ENCODE measurements around the gene AGAP4. TPM values are rescaled to one million over a fixed set of nuclear protein-coding genes. Genes with fewer than 3 reads are reported as not detected.
"Not testable (repeated sequence)": the region's sequence is repeated elsewhere in the genome, so short reads cannot be mapped to it uniquely, and the experiment has no call there.

Gene AGAP4
- polyA plus RNA-seq, 3 donors = 0.22 to 21.6 (median 0.47) TPM

GRCh38 chr10:45865404-45865803 is 18.1 kb upstream of the AGAP4 start:
- H3K27me3 ChIP-seq (ENCODE audit: control insufficient read depth in 2 of 2, insufficient read depth in 2 of 2, low read length in 2 of 2); H3K27ac ChIP-seq (ENCODE audit: low read depth in 1 of 2, low read length in 2 of 2); H3K4me2 ChIP-seq (replicated peaks; ENCODE audit: extremely low read depth, low read length, poor library complexity, severe bottlenecking); H3K4me1 Mint-ChIP-seq; H4K20me1 ChIP-seq (ENCODE audit: insufficient read depth, low read length); H3K9me3 ChIP-seq (replicated peaks in 1 of 2; ENCODE audit: control insufficient read depth in 1 of 2, insufficient read depth in 1 of 2, low read length in 2 of 2); H3K4me1 ChIP-seq (ENCODE audit: control insufficient read depth in 1 of 2, insufficient read depth in 2 of 2, low read length in 2 of 2); H2AFZ ChIP-seq (ENCODE audit: insufficient read depth, low read depth, low read length, poor library complexity, severe bottlenecking); H3K27ac Mint-ChIP-seq; H3K79me2 ChIP-seq (ENCODE audit: insufficient read depth, low read length); H3K9ac ChIP-seq (ENCODE audit: insufficient read depth, low read length, poor library complexity, severe bottlenecking); H3K4me3 Mint-ChIP-seq; H3K4me3 ChIP-seq (replicated peaks in 1 of 3; ENCODE audit: low read depth in 2 of 3, low read length in 3 of 3); DNase-seq; intact Hi-C loops (cut with micrococcal nuclease); H3K36me3 ChIP-seq (replicated peaks in 1 of 2; ENCODE audit: control insufficient read depth in 1 of 2, insufficient read depth in 2 of 2, low read length in 2 of 2); H3K9me3 Mint-ChIP-seq; H3K27me3 Mint-ChIP-seq (ENCODE audit: low read depth in 3 of 3): not testable (repeated sequence)
- peaks cover 10 to 13% of the 10 kb centered on the region in 2 donors for H3K36me3 Mint-ChIP-seq
- 100% methylated on average over 13 of the region's 33 CpGs for WGBS (ENCODE audit: insufficient coverage)

GRCh38 chr10:45864264-45864663 is 17.0 kb upstream of the AGAP4 start:
- no CpG with 5 or more reads among the region's 3 CpGs for WGBS (ENCODE audit: insufficient coverage)
- H3K36me3 Mint-ChIP-seq = peaks cover 11 to 18% of the 10 kb centered on the region in 2 donors
- not testable (repeated sequence) for H3K4me1 ChIP-seq (ENCODE audit: control insufficient read depth in 1 of 2, insufficient read depth in 2 of 2, low read length in 2 of 2)

GRCh38 chr10:45863632-45864031 is 16.3 kb upstream of the AGAP4 start:
- H3K4me2 ChIP-seq (replicated peaks; ENCODE audit: extremely low read depth, low read length, poor library complexity, severe bottlenecking); H3K9me3 ChIP-seq (replicated peaks in 1 of 2; ENCODE audit: control insufficient read depth in 1 of 2, insufficient read depth in 1 of 2, low read length in 2 of 2); H2AFZ ChIP-seq (ENCODE audit: insufficient read depth, low read depth, low read length, poor library complexity, severe bottlenecking); H3K79me2 ChIP-seq (ENCODE audit: insufficient read depth, low read length); H3K36me3 ChIP-seq (replicated peaks in 1 of 2; ENCODE audit: control insufficient read depth in 1 of 2, insufficient read depth in 2 of 2, low read length in 2 of 2); H3K4me1 ChIP-seq (ENCODE audit: control insufficient read depth in 1 of 2, insufficient read depth in 2 of 2, low read length in 2 of 2); H4K20me1 ChIP-seq (ENCODE audit: insufficient read depth, low read length); intact Hi-C loops (cut with micrococcal nuclease); H3K27ac ChIP-seq (ENCODE audit: low read depth in 1 of 2, low read length in 2 of 2); H3K4me3 Mint-ChIP-seq; H3K4me3 ChIP-seq (replicated peaks in 1 of 3; ENCODE audit: low read depth in 2 of 3, low read length in 3 of 3); H3K27ac Mint-ChIP-seq; H3K4me1 Mint-ChIP-seq; H3K27me3 Mint-ChIP-seq (ENCODE audit: low read depth in 3 of 3); H3K9me3 Mint-ChIP-seq; H3K27me3 ChIP-seq (ENCODE audit: control insufficient read depth in 2 of 2, insufficient read depth in 2 of 2, low read length in 2 of 2); DNase-seq; H3K9ac ChIP-seq (ENCODE audit: insufficient read depth, low read length, poor library complexity, severe bottlenecking): not testable (repeated sequence)
- WGBS (ENCODE audit: insufficient coverage) = no CpG with 5 or more reads among the region's 2 CpGs
- H3K36me3 Mint-ChIP-seq = peaks cover 11 to 18% of the 10 kb centered on the region in 2 donors

More at GRCh38 chr10:45864264-45864663, 17.0 kb upstream of the AGAP4 start:
- H3K4me3 Mint-ChIP-seq; H3K36me3 ChIP-seq (replicated peaks in 1 of 2; ENCODE audit: control insufficient read depth in 1 of 2, insufficient read depth in 2 of 2, low read length in 2 of 2); H3K27ac Mint-ChIP-seq; DNase-seq; H3K27me3 ChIP-seq (ENCODE audit: control insufficient read depth in 2 of 2, insufficient read depth in 2 of 2, low read length in 2 of 2); H2AFZ ChIP-seq (ENCODE audit: insufficient read depth, low read depth, low read length, poor library complexity, severe bottlenecking); H3K79me2 ChIP-seq (ENCODE audit: insufficient read depth, low read length); H3K4me1 Mint-ChIP-seq; H3K4me2 ChIP-seq (replicated peaks; ENCODE audit: extremely low read depth, low read length, poor library complexity, severe bottlenecking); H4K20me1 ChIP-seq (ENCODE audit: insufficient read depth, low read length); H3K9ac ChIP-seq (ENCODE audit: insufficient read depth, low read length, poor library complexity, severe bottlenecking); H3K9me3 ChIP-seq (replicated peaks in 1 of 2; ENCODE audit: control insufficient read depth in 1 of 2, insufficient read depth in 1 of 2, low read length in 2 of 2); H3K27me3 Mint-ChIP-seq (ENCODE audit: low read depth in 3 of 3); H3K27ac ChIP-seq (ENCODE audit: low read depth in 1 of 2, low read length in 2 of 2); H3K9me3 Mint-ChIP-seq; intact Hi-C loops (cut with micrococcal nuclease); H3K4me3 ChIP-seq (replicated peaks in 1 of 3; ENCODE audit: low read depth in 2 of 3, low read length in 3 of 3): not testable (repeated sequence)

- H3K9me3 ChIP-seq (replicated peaks in 1 of 2; ENCODE audit: control insufficient read depth in 1 of 2, insufficient read depth in 1 of 2, low read length in 2 of 2); H3K4me2 ChIP-seq (replicated peaks; ENCODE audit: extremely low read depth, low read length, poor library complexity, severe bottlenecking); H3K27ac Mint-ChIP-seq; H4K20me1 ChIP-seq (ENCODE audit: insufficient read depth, low read length); H3K4me3 ChIP-seq (replicated peaks in 1 of 3; ENCODE audit: low read depth in 2 of 3, low read length in 3 of 3); H3K79me2 ChIP-seq (ENCODE audit: insufficient read depth, low read length); H3K27me3 ChIP-seq (ENCODE audit: control insufficient read depth in 2 of 2, insufficient read depth in 2 of 2, low read length in 2 of 2); H3K9ac ChIP-seq (ENCODE audit: insufficient read depth, low read length, poor library complexity, severe bottlenecking); H3K4me3 Mint-ChIP-seq; H2AFZ ChIP-seq (ENCODE audit: insufficient read depth, low read depth, low read length, poor library complexity, severe bottlenecking); H3K27ac ChIP-seq (ENCODE audit: low read depth in 1 of 2, low read length in 2 of 2); H3K36me3 ChIP-seq (replicated peaks in 1 of 2; ENCODE audit: control insufficient read depth in 1 of 2, insufficient read depth in 2 of 2, low read length in 2 of 2); H3K4me1 Mint-ChIP-seq; H3K9me3 Mint-ChIP-seq; H3K4me1 ChIP-seq (ENCODE audit: control insufficient read depth in 1 of 2, insufficient read depth in 2 of 2, low read length in 2 of 2); H3K27me3 Mint-ChIP-seq (ENCODE audit: low read depth in 3 of 3); DNase-seq; intact Hi-C loops (cut with micrococcal nuclease): not testable (repeated sequence)
- H3K36me3 Mint-ChIP-seq = peaks cover 7 to 16% of the 10 kb centered on the region in 2 donors
- WGBS (ENCODE audit: insufficient coverage) = 100% methylated on average over 2 of the region's 4 CpGs
Observed at GRCh38 chr10:45857931-45858330, 10.6 kb upstream of the AGAP4 start.

All from CD14-positive monocyte (primary cell).